Measurements from ENCODE around the gene BTF3L4.
"Not testable (repeated sequence)": the region's sequence is repeated elsewhere in the genome, so short reads cannot be mapped to it uniquely, and the experiment has no call there.

Gene BTF3L4

DNA sequence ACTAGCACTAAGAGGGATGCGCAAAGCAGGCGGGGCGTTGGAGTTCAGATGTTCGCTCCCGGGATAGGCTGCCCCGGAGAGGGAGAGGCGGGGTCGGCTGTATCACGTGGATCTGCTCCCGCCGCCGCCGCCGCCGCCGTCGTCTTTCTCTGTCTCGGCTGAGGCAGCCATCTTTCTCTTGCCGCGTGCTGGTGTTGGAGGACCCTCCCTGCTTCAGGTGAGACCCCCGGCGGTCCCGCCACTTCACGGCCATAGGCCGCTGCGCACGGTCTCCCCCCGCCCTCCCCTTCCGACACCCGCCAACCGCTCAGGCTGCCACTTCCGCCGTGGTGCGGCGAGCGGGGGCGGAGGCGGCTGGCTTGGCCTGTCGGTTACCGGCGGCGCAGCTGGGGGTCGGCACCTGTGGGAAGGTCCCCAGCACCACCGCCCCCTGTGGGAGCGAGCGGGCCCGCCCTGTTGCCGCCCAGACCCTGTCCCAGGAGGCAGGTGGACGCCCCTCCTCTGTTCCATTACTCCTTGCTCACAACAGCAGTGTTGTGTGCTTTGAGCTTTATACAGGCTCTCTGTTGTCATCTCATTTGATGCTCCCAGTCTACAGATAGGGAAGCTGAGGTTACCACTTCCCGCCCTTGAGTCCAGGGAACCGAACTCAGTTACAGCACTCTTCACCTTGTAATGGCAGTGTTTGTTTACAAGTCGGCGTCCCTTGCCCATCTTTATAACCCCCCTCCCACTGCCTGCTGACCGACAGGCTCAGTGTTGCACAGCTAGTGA is at the start of gene BTF3L4:
BTF3L4 (plus strand) TSS at position 133 of the 774 bp plus-strand sequence. CDS start 3,553 bp downstream, outside the sequence.
- DNase-seq (ENCODE audit: low read depth in 2 of 2), result peak; percentile 79 to 91

DNA sequence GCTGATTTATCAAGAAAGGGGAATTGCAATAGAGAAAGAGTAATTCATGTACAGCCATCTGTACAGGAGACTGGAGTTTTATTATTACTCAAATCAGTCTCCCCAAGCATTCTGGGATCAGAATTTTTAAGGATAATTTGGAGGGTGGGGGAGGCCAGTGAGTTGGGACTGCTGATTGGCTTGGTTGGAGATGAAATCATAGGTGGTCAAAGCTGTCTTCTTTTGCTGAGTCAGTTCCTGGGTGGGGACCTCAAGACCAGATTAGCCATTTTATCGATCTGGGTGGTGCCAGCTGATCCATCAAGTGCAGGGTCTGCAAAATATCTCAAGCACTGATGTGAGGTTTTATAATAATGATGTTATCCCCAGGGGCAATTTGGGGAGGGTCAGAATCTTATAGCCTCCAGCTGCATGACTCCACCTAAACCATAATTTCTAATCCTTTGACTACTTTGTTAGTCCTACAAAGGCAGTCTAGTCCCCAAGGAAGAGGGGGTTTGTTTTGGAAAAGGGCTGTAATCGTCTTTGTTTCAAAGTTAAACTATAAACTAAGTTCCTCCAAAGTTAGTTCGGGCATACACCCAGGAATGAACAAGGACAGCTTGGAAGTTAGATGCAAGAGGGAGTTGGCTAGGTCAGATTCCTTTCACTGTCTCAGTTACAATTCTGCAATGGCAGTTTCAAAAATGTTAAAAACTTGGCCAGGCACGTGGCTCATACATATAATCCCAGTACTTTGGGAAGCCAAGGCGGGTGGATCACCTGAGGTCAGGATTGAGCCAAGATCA is 48.7 kb upstream of the BTF3L4 start:
- DNase-seq (ENCODE audit: low read depth in 2 of 2), result no peak

DNA sequence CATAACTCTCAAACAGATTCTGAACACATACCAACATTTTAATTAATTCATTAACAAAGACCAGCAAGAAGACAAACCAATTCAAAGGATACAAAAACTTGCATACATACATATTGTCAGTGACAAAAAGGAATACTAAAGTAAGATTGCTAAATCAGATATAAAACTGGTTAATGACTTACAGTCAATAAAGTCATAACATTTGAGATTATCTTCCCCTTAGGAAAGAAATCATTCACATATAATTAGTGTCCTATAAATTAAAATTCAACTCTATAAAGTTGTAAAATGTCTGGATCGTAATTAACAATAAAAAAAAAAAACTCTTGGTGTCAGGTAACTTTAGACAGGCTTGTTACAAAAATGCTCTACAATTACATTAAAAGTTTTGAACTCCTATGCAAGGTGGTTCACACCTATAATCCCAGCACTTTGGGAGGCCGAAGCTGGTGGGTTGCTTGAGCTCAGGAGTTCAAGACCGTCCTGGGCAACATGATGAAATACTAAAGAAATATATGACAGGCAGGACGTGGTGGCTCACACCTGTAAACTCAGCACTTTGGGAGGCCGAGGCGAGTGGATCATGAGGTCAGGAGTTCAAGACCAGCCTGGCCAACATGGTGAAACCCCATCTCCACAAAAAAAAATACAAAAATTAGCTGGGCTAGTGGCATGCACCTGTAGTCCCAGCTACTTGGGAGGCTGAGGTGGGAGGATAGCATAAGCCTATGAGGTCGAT is 47.9 kb upstream of the BTF3L4 start:
- no peak for DNase-seq (ENCODE audit: low read depth in 2 of 2)

DNA sequence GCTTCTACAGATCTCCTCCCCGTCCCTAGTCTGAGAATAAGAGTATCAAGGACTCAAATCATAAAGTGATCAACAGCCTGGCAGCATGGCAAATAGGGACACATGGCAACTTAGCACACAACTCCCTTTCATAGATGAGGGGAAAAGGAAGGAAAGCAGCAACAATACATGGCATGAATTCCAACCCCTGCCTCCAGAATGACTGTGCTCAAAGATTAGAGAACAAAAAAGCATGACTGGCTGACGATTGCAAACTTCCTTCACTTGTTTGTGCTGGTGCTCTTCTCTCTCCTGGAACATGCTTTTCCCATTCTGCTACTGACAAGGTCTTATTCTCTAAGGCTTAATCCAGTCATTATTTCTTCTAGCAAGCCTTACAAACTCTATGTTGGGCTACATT is 34.0 kb upstream of the BTF3L4 start:
- DNase-seq (ENCODE audit: low read depth in 2 of 2), result no peak

DNA sequence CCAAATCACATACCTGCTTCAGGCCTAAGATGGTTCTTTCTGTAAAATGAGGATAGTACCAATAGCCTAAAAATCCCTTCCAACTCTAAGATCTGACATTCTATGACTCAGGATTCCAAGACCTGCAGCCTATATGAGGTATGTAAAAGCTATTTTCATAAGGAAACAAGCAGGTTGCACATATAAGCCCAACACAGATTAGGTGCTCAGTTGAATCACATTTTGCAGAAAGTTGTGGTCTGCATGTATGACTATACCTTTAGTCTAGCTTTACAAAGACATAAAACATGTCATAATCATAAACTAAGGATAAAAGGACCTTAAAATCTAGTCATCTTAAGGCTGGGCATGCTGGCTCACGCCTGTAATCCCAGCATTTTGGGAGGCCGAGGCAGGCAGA is 29.8 kb upstream of the BTF3L4 start:
- no peak for DNase-seq (ENCODE audit: low read depth in 2 of 2)

- no peak for DNase-seq (ENCODE audit: low read depth in 2 of 2)
Observed at GRCh38 chr1:52028328-52028727, 27.8 kb upstream of the BTF3L4 start.

GRCh38 chr1:52028839-52029238 is 27.3 kb upstream of the BTF3L4 start:
- not testable (repeated sequence) for DNase-seq (ENCODE audit: low read depth in 2 of 2)

DNA sequence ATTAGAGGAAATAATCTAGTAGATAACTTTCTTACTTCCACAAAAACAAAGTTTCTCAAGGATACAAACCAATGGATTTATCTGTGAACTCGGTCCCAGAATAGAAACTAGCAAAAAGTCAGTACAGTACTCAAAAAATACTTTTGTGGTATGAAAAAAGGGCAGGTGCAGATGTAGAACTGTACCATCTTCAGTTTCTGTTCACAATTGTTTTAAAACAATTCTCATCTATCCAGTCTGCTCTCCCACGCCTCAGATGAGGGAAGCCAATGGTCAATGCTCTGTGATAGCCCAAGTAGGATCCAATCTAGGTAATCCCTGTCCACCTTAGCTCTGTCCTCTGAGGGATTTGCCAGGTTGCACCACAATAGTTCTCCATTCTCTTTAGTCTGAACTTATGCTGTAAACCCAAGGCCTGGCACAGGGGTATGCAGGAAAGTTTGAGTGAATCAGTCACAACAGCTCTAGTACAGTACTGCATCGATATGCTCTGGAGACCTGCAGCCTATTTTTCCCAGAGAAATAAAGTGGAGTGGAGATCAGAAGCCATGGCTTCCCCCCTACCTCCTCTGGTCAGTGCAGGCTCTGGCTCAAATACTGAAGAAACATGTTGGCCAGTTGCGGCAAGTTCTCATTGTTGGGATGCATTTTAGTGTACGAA is 23.8 kb upstream of the BTF3L4 start:
- no peak for DNase-seq (ENCODE audit: low read depth in 2 of 2)

DNA sequence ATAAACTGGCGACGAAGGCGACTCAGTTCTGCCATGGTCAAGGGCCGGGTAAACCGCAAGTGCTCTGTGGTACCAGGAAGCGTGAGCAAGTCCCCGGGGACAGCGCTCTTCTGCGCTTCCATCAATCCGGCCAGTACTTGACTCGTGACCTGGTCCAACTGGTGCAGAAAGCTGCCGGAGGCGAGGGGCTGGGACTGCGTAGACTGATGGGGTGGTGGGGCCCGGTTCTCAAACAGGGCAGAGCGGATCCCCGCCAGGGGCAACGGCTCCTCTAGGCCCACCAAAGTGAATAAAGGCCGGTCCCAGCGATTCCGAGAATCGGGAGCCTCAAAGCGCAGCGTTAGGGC is 23.3 kb upstream of the BTF3L4 start:
- no peak for DNase-seq (ENCODE audit: low read depth in 2 of 2)

- DNase-seq (ENCODE audit: low read depth in 2 of 2), result peak; percentile 70 to 74
Observed at GRCh38 chr1:52033190-52034049, 22.7 kb upstream of the BTF3L4 start, which contains the start of gene KTI12. Gene KTI12 (minus strand): TSS chr1:52033810. CDS start chr1:52033761, 49 bp downstream.

- no peak for DNase-seq (ENCODE audit: low read depth in 2 of 2)
Observed at GRCh38 chr1:52034050-52034384, 22.1 kb upstream of the BTF3L4 start.

GRCh38 chr1:52037402-52037814 is 18.7 kb upstream of the BTF3L4 start:
- no peak for DNase-seq (ENCODE audit: low read depth in 2 of 2)

GRCh38 chr1:52037909-52038308 is 18.2 kb upstream of the BTF3L4 start:
- DNase-seq (ENCODE audit: low read depth in 2 of 2), result no peak

- no peak for DNase-seq (ENCODE audit: low read depth in 2 of 2)
Observed at GRCh38 chr1:52041551-52042185, 14.4 kb upstream of the BTF3L4 start.

DNA sequence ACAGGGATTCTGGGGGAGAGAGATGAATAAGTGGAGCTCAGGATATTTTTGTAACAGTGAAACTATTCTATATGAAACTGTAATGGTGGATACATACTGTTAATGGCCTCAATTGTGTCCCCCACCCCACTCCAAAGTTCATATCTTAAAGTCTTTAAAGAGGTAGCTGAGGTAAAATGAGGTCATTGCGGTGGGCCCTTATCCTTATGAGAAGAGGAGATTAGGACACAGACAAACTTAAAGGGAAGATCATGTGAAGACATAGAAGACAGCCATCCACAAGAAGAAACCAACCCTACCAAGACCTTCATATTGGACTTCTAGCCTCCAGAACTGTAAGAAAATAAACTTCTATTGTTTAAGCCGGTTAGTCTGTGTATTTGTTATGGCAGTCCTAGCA is 10.9 kb upstream of the BTF3L4 start:
- DNase-seq (ENCODE audit: low read depth in 2 of 2), result no peak

DNA sequence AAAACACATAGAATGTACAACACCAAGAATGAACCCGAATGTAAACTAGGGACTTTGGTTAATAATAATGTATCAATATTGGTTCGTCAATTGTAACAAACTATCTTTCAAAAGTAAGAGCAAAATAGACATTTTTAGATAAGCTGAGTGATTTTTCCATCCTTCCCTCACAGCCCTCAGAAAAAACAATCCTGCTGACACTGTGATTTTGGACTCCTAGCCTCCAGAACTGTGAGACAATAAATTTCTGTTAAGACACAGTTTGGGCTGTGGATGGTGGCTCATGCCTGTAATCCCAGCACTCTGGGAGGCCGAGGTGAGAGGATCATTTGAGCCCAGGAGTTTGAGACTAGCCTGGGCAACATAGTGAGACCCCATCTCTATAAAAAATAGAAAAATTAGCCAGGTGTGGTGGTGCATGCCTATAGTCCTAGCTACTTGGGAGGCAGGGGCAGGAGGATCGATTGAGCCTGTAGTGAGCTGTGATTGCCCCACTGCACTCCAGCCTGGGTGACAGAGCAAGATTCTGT is 10.4 kb upstream of the BTF3L4 start:
- DNase-seq (ENCODE audit: low read depth in 2 of 2), result not testable (repeated sequence)

- not testable (repeated sequence) for DNase-seq (ENCODE audit: low read depth in 2 of 2)
Observed at GRCh38 chr1:52049337-52049736, 6.8 kb upstream of the BTF3L4 start.

DNA sequence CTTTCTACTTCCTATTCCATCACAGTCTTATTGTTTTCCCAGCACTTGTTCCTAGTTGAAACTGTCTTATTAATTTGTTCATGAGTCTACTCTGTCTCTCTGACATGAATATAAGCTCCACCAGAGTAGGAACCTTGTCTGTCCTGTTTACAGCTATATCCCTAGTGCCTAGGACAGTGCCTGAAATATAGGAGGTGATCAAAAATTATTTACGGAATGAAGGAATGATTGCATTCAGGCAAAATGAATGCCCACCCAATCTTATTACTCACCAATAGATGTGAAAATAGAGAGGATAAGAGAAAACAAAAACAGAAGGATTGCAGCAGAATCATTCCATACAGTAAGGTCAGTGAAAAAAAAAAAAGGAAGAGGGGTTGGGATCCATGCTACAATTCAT is 2.2 kb upstream of the BTF3L4 start:
- no peak for DNase-seq (ENCODE audit: low read depth in 2 of 2)

DNA sequence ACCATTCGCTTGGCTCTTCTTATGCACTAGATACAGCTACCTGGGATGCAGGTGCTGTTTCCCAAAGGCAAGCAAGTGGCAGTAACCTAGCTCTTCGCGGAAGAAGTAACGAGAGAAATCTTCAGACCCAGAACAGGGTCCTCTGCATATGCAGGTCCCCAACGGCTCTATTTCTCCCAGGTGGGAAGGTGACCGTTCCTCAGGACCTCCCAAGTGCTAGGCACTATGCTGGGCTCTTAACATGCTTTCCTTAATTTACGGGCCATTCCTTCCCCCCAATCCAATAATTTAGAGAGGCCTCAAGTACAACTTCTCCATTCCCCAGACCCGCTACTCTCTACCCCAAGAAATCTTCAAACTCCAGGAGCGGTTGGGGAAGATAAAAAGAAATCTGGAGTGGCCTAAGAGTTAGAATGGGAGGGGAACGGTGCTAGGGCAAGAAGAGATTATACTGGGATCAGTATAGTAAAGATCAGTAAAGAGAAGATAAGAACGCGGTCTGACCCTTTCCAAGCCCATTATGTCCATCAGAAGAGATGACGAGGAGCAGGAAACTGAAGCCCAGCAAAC is 1.5 kb upstream of the BTF3L4 start:
- DNase-seq (ENCODE audit: low read depth in 2 of 2), result no peak
